Measurements from ENCODE around the gene SP3. TPM values are rescaled to one million over a fixed set of nuclear protein-coding genes. Genes with fewer than 3 reads are reported as not detected.

The SP3 gene
- total RNA-seq, 5 donors from 2014 or later (not counting 1 experiment from before 2014, with no cell fraction given): 107 to 150 (median 123) TPM

DNA sequence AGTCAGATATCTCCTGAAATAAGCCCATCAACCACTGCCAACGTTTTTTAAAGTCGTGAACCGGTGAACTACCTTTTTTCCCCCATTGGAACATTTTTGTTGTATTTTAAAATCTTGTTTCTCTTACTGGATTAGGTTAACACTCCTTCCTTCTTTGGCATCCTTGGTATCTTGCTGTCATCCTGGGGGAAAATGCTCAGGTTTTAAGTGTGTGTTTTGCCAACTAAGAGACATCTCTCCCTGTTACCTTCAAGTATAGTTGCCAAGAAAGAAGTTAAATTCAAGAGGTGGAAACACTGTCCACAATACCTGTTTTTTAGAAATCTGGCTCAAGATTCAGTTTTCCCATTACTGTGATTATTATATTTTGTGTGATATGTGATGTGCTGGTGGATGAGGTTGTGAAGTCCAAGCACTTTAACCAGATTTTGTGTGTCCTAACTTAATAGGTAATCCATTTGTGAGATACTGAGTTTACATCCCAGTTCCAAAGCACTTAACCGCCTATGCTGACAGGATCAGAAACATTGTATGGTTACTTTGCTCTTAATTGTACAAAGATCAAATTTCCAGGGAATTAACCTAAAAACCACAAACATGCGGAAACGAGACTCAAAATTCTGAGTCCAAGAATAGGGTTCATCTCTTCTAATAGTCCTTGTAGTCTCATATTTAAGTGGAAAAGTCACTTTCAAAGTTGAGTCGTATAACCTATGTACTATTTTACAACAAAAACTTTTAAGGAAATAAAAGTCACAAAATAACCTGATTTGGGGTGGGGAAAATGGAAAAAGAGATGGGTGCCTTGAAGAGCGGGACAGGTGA lies 1.3 kb upstream of the SP3 start:
- Histone ChIP-seq H3K36me3 (ENCODE audit: control insufficient read depth in 2 of 2, extremely low read depth in 1 of 2, insufficient read depth in 1 of 2, low read length in 1 of 2) (no peaks in the 10 kb centered on the region), H3K27me3 (replicated peaks in 1 of 2; ENCODE audit: control insufficient read depth in 2 of 2, extremely low read depth in 1 of 2, insufficient read depth in 2 of 2, low read length in 1 of 2) (no peaks in the 10 kb centered on the region), H3K9me3 (no peaks in the 10 kb centered on the region), H3K27ac (ENCODE audit: low read length) (peak overlapping the region; percentile 87), H3K4me1 (ENCODE audit: control insufficient read depth in 1 of 2, extremely low read depth in 1 of 2, insufficient read depth in 2 of 2, low read length in 2 of 2) (peaks cover 4 to 17% of the 10 kb centered on the region in 2 experiments), H3K4me3 (ENCODE audit: control insufficient read depth in 1 of 2, extremely low read depth in 1 of 2, low read length in 1 of 2) (peak overlapping the region; percentile 92 to 96)
- ATAC-seq (replicated peaks in 1 of 4) (no peak), DNase-seq (no peak)
- ChIA-PET POLR2A (interaction anchor here in 1 of 2 donors (0.6 kb wide), 1 partner anchor 370 kb away, joined by 4 read pairs; no protein-coding TSS in a partner anchor), CTCF (interaction anchor here in 1 of 2 donors (0.9 kb wide), 1 partner anchor 22 kb away, joined by 3 read pairs; no protein-coding TSS in a partner anchor)
- peak overlapping the region; percentile 95 to 97 for H3K27ac Mint-ChIP-seq
- H3K9me3 Mint-ChIP-seq: no peaks in the 10 kb centered on the region
- 100% methylated on average over 1 of the region's 8 CpGs for WGBS (ENCODE audit: insufficient coverage)
- peaks cover 8% of the 10 kb centered on the region for H3K36me3 Mint-ChIP-seq
- H3K27me3 Mint-ChIP-seq: no peaks in the 10 kb centered on the region
- peak overlapping the region; percentile 97 to 98 (median 98) for H3K4me3 Mint-ChIP-seq
- peaks cover 28 to 31% (median 30%) of the 10 kb centered on the region in 3 donors for H3K4me1 Mint-ChIP-seq

DNA sequence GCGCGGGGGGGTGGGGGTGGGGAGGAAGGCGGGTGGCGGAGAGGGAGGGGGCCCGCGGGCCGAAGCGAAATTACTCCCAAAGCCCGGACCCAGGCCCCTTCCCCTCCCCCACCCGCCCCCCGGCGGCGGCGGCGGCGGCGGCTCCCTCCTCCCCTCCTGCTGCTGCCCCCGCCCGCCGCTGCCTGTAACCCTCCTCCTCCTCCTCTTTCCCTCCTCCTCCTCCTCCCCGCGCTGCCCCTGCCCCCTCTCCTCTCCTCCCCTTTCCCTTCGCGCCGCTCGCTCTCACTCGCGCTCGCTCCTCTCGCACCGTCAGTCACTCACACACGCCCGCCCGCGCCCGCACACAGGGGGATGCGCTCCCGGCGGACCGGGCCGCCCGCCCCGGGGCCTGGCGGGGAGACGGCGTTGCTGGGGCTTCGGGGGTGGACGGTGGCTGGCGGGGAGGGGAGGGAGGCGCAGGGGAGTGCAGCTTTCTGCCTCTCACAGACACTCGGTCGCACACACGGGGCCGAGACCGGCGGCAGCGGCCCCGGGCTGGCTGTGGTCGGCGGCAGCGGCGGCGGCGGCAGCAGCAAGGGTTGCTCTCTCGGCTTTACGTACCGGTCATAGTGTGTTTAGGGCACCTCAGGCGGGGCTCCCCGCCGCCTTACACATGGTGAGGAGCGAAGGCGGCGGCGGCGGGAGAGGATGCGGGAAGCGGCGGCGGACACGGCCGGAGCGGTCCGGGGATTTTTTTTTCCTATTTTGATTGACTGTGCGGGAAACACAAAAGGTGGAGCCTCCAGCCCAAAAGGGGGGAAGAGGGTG lies 405 bp downstream of the SP3 start:
- H3K4me1 Mint-ChIP-seq: peaks cover 37 to 45% (median 44%) of the 10 kb centered on the region in 3 donors
- H3K9me3 Mint-ChIP-seq: peaks cover 0 to 3% (median 0%) of the 10 kb centered on the region in 3 donors
- H3K4me3 Mint-ChIP-seq: peak overlapping the region; percentile 97 to 98 (median 98)
- Histone ChIP-seq H3K9me3 (no peaks in the 10 kb centered on the region), H3K27ac (ENCODE audit: low read length) (peak overlapping the region; percentile 87), H3K4me1 (ENCODE audit: control insufficient read depth in 1 of 2, extremely low read depth in 1 of 2, insufficient read depth in 2 of 2, low read length in 2 of 2) (peaks cover 13 to 24% of the 10 kb centered on the region in 2 experiments), H3K4me3 (ENCODE audit: control insufficient read depth in 1 of 2, extremely low read depth in 1 of 2, low read length in 1 of 2) (peak overlapping the region; percentile 92 to 96), H3K27me3 (replicated peaks in 1 of 2; ENCODE audit: control insufficient read depth in 2 of 2, extremely low read depth in 1 of 2, insufficient read depth in 2 of 2, low read length in 1 of 2) (no peaks in the 10 kb centered on the region), H3K36me3 (ENCODE audit: control insufficient read depth in 2 of 2, extremely low read depth in 1 of 2, insufficient read depth in 1 of 2, low read length in 1 of 2) (peaks cover 0 to 4% of the 10 kb centered on the region in 2 donors)
- ChIA-PET POLR2A (interaction anchor here (0.5 to 0.6 kb wide), 2 partner anchors 81 to 279 kb away, joined by 3 to 4 read pairs; no protein-coding TSS in a partner anchor), CTCF (no interaction called here)
- peak; percentile 69 to 92 (median 84) for DNase-seq
- 0% methylated on average over 49 of the region's 84 CpGs for WGBS (ENCODE audit: insufficient coverage)
- no peaks in the 10 kb centered on the region for H3K27me3 Mint-ChIP-seq
- peak overlapping the region; percentile 95 to 97 for H3K27ac Mint-ChIP-seq
- peak; percentile 45 to 54 (median 48) for ATAC-seq (replicated peaks in 1 of 4)
- H3K36me3 Mint-ChIP-seq: peaks cover 20% of the 10 kb centered on the region

DNA sequence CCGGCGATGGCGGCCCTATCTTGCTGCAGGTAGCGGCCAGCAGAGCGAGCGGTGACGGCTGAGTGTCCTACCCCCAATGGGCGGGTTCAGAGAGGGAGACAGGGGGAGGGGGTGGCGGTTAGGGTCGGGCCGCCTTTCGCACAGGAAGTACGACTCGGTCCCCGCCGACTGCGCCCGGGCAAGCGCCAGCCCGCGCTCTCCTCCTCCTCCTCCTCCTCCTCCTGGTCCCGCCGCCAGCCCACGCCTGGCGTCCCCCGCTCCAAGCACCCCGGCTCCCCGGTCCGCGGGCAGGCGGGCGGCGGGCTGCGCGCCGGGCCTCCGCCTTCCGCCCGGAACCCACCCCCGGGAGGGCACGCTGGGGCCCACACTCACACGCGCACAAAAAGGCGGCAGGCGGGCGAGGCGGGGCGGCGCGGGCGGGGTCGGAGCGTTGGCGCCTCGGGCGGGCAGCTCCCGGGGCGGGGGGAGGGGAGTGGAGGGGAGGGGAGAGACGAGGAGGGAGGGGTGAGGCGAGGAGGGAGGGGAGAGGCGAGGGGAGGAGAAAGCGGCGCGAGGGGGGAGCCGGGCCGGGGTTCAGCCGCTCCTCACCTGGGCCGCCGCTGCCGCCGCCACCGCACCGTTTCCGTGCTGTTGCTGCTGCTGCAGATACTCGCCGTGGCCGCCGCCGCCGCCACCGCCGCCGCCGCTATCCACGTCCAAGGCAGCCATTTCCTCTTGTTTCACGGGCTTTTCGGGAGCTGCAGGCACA lies 1.2 kb downstream of the SP3 start:
- Histone ChIP-seq H3K27ac (ENCODE audit: low read length) (peak overlapping the region; percentile 93), H3K36me3 (ENCODE audit: control insufficient read depth in 2 of 2, extremely low read depth in 1 of 2, insufficient read depth in 1 of 2, low read length in 1 of 2) (peaks cover 0 to 4% of the 10 kb centered on the region in 2 donors), H3K27me3 (replicated peaks in 1 of 2; ENCODE audit: control insufficient read depth in 2 of 2, extremely low read depth in 1 of 2, insufficient read depth in 2 of 2, low read length in 1 of 2) (no peaks in the 10 kb centered on the region), H3K9me3 (no peaks in the 10 kb centered on the region), H3K4me1 (ENCODE audit: control insufficient read depth in 1 of 2, extremely low read depth in 1 of 2, insufficient read depth in 2 of 2, low read length in 2 of 2) (peaks cover 19 to 27% of the 10 kb centered on the region in 2 experiments), H3K4me3 (ENCODE audit: control insufficient read depth in 1 of 2, extremely low read depth in 1 of 2, low read length in 1 of 2) (peak overlapping the region; percentile 71 to 92)
- DNase-seq (peak; percentile 84 to 94 (median 91)), ATAC-seq (replicated peaks in 1 of 4) (peak; percentile 64 to 66 (median 65))
- H3K36me3 Mint-ChIP-seq: peaks cover 24% of the 10 kb centered on the region
- ChIA-PET CTCF (no interaction called here), POLR2A (interaction anchor here (0.5 to 0.6 kb wide), 3 partner anchors 82 to 1199 kb away, joined by 3 to 4 read pairs (median 3); no protein-coding TSS in a partner anchor)
- H3K27me3 Mint-ChIP-seq: no peaks in the 10 kb centered on the region
- peaks cover 0 to 3% (median 0%) of the 10 kb centered on the region in 3 donors for H3K9me3 Mint-ChIP-seq
- peaks cover 44 to 51% (median 50%) of the 10 kb centered on the region in 3 donors for H3K4me1 Mint-ChIP-seq
- H3K4me3 Mint-ChIP-seq: peak overlapping the region; percentile 75 to 98 (median 78)
- peak overlapping the region; percentile 77 to 82 for H3K27ac Mint-ChIP-seq
- 0% methylated on average over 39 of the region's 87 CpGs for WGBS (ENCODE audit: insufficient coverage)

DNA sequence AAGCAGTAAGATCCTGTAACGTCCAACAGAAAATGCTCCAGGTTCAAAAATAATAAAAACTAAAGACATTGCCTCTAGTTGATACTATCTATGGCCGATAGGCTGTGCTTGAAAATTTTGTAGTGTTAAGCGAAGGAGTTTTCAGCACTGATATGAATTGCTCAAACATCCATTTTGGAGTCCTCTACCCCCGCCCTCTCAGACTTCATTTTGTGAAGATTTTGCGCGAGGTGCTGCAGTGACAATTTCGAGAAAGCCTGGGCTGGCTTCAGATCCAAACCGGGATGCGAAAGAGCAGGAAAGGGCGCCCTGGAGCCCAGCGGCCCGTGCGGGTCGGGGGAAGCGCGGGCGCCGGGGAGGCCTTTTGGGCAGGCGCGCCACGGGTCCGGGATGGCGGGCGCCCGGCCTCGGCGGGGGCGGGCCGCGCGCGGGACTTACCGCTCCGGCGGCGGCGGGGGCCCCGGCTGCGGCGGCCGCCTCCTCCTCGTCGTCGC lies 1.8 kb downstream of the SP3 start:
- Histone ChIP-seq H3K4me3 (ENCODE audit: control insufficient read depth in 1 of 2, extremely low read depth in 1 of 2, low read length in 1 of 2) (peak overlapping the region; percentile 67 to 71), H3K27ac (ENCODE audit: low read length) (peak overlapping the region; percentile 93), H3K4me1 (ENCODE audit: control insufficient read depth in 1 of 2, extremely low read depth in 1 of 2, insufficient read depth in 2 of 2, low read length in 2 of 2) (peaks cover 19 to 33% of the 10 kb centered on the region in 2 experiments), H3K27me3 (replicated peaks in 1 of 2; ENCODE audit: control insufficient read depth in 2 of 2, extremely low read depth in 1 of 2, insufficient read depth in 2 of 2, low read length in 1 of 2) (no peaks in the 10 kb centered on the region), H3K36me3 (ENCODE audit: control insufficient read depth in 2 of 2, extremely low read depth in 1 of 2, insufficient read depth in 1 of 2, low read length in 1 of 2) (peaks cover 0 to 4% of the 10 kb centered on the region in 2 donors), H3K9me3 (no peaks in the 10 kb centered on the region)
- H3K36me3 Mint-ChIP-seq: peaks cover 25% of the 10 kb centered on the region
- H3K4me3 Mint-ChIP-seq: peak overlapping the region; percentile 85 to 98 (median 94)
- CTCF ChIA-PET: interaction anchor here in 1 of 2 donors (1.0 to 2.1 kb wide), 2 partner anchors 16 to 19 kb away, joined by 3 to 5 read pairs; no protein-coding TSS in a partner anchor
- ATAC-seq (replicated peaks in 1 of 4) (peak; percentile 30 to 37 (median 32)), DNase-seq (peak in 31 of 35 experiments; percentile 52 to 83 (median 67))
- no peaks in the 10 kb centered on the region for H3K27me3 Mint-ChIP-seq
- peaks cover 51 to 56% (median 56%) of the 10 kb centered on the region in 3 donors for H3K4me1 Mint-ChIP-seq
- under 1% methylated on average over 41 of the region's 44 CpGs for WGBS (ENCODE audit: insufficient coverage)
- H3K27ac Mint-ChIP-seq: peak overlapping the region; percentile 95 to 98
- POLR2A ChIA-PET: interaction anchor here in 1 of 2 donors (0.6 kb wide), 1 partner anchor 1199 kb away, joined by 3 read pairs; no protein-coding TSS in a partner anchor
- H3K9me3 Mint-ChIP-seq: peaks cover 0 to 3% (median 0%) of the 10 kb centered on the region in 3 donors

DNA sequence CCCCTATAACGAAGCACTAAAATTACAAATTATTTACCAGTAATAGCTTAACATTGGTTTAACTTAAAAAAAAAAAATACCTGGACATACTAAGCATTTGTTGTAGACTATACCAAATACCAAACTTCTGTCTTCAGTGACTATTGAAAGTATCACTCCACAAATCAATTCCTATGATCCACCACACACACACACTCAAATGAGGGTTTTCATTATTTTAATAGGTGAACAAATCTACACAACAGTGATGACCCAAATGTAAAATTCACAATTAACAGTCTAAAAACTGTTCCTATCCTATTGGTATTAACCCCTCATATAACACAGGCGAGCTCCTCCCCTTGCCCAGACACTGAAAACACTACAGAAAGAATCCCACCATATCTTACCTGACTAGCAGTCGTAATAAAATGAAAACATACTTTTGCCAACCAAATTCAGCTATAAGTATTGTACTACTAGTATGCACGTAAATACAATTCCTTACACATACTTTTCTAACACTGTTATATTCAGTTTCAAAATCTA lies 2.5 kb downstream of the SP3 start:
- ATAC-seq (replicated peaks in 1 of 4) (no peak), DNase-seq (no peak)
- no peaks in the 10 kb centered on the region for H3K27me3 Mint-ChIP-seq
- peaks cover 0 to 3% (median 0%) of the 10 kb centered on the region in 3 donors for H3K9me3 Mint-ChIP-seq
- H3K27ac Mint-ChIP-seq: peak overlapping the region; percentile 95 to 98
- peaks cover 25% of the 10 kb centered on the region for H3K36me3 Mint-ChIP-seq
- peaks cover 55 to 64% (median 60%) of the 10 kb centered on the region in 3 donors for H3K4me1 Mint-ChIP-seq
- WGBS (ENCODE audit: insufficient coverage): no CpG with 5 or more reads among the region's 4 CpGs
- peaks cover 0 to 4% of the 10 kb centered on the region in 2 donors for H3K36me3 ChIP-seq (ENCODE audit: control insufficient read depth in 2 of 2, extremely low read depth in 1 of 2, insufficient read depth in 1 of 2, low read length in 1 of 2)
- POLR2A ChIA-PET: interaction anchor here in 1 of 2 donors (0.6 to 1.0 kb wide), 3 partner anchors 9 to 81 kb away, joined by 3 to 7 read pairs (median 4); no protein-coding TSS in a partner anchor
- CTCF ChIA-PET: interaction anchor here (0.5 to 2.1 kb wide), 5 partner anchors 15 to 253 kb away, joined by 3 to 5 read pairs (median 3); no protein-coding TSS in a partner anchor
- peak overlapping the region; percentile 85 to 98 (median 94) for H3K4me3 Mint-ChIP-seq
- H3K4me3 ChIP-seq (ENCODE audit: control insufficient read depth in 1 of 2, extremely low read depth in 1 of 2, low read length in 1 of 2): peak overlapping the region; percentile 67 to 71
- no peaks in the 10 kb centered on the region for H3K9me3 ChIP-seq
- peaks cover 19 to 40% of the 10 kb centered on the region in 2 experiments for H3K4me1 ChIP-seq (ENCODE audit: control insufficient read depth in 1 of 2, extremely low read depth in 1 of 2, insufficient read depth in 2 of 2, low read length in 2 of 2)
- no peaks in the 10 kb centered on the region for H3K27me3 ChIP-seq (replicated peaks in 1 of 2; ENCODE audit: control insufficient read depth in 2 of 2, extremely low read depth in 1 of 2, insufficient read depth in 2 of 2, low read length in 1 of 2)
- peak overlapping the region; percentile 93 for H3K27ac ChIP-seq (ENCODE audit: low read length)

Data from T-cell (primary cell).